ENCODE measurements around the gene PTPRB. TPM values are rescaled to one million over a fixed set of nuclear protein-coding genes. Genes with fewer than 3 reads are reported as not detected.
"Not testable (repeated sequence)": the region's sequence is repeated elsewhere in the genome, so short reads cannot be mapped to it uniquely, and the experiment has no call there.

The PTPRB gene
- total RNA-seq, 2 donors from 2014 or later, result 0.22 TPM; not detected in 1

DNA sequence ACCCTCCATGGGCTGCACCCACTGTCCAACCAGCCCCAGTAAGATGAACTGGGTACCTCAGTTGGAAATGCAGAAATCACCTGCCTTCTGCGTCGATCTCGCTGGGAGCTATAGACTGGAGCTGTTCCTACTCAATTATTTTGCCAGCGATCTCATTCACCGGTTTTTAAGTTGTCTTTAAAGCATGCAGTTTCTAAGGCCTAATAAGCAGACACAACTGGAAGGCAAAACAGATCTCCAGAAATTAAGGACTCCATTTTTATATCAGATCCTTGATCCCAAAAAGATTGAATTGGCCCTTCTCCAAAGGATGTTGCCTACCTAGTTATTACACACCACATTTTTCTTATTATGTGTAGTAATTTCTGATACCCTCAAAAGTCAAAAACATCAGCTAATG is 139.7 kb downstream of the PTPRB start:
- H3K36me3 ChIP-seq (ENCODE audit: control insufficient read depth, insufficient read depth, low read length), result no peaks in the 10 kb centered on the region
- no peaks in the 10 kb centered on the region for H3K4me1 Mint-ChIP-seq
- H3K27ac Mint-ChIP-seq, result no peak overlapping the region
- no peaks in the 10 kb centered on the region for H3K4me1 ChIP-seq (ENCODE audit: control insufficient read depth, insufficient read depth, low read length)
- H3K27me3 Mint-ChIP-seq (ENCODE audit: insufficient read depth), result no peaks in the 10 kb centered on the region
- peaks cover 3% of the 10 kb centered on the region for H3K36me3 Mint-ChIP-seq (ENCODE audit: low read depth)
- 84 to 85% methylated on average over 5 of the region's 5 CpGs for WGBS, 2 experiments (ENCODE audit: insufficient coverage in 1 of 2, insufficient read length in 1 of 2)
- peaks cover 50% of the 10 kb centered on the region for H3K9me3 Mint-ChIP-seq
- H3K27me3 ChIP-seq (ENCODE audit: control insufficient read depth, insufficient read depth, low read length, poor library complexity, severe bottlenecking), result no peaks in the 10 kb centered on the region
- H3K4me3 Mint-ChIP-seq, result no peak overlapping the region
- H3K9me3 ChIP-seq (ENCODE audit: control insufficient read depth, low read length), result peaks cover 6% of the 10 kb centered on the region
- no peak overlapping the region for H3K27ac ChIP-seq (ENCODE audit: low read depth, low read length)
- no peak overlapping the region for H3K9ac ChIP-seq (ENCODE audit: extremely low read depth, low read length, poor library complexity, severe bottlenecking)
- TF ChIP-seq, protein P1, sequence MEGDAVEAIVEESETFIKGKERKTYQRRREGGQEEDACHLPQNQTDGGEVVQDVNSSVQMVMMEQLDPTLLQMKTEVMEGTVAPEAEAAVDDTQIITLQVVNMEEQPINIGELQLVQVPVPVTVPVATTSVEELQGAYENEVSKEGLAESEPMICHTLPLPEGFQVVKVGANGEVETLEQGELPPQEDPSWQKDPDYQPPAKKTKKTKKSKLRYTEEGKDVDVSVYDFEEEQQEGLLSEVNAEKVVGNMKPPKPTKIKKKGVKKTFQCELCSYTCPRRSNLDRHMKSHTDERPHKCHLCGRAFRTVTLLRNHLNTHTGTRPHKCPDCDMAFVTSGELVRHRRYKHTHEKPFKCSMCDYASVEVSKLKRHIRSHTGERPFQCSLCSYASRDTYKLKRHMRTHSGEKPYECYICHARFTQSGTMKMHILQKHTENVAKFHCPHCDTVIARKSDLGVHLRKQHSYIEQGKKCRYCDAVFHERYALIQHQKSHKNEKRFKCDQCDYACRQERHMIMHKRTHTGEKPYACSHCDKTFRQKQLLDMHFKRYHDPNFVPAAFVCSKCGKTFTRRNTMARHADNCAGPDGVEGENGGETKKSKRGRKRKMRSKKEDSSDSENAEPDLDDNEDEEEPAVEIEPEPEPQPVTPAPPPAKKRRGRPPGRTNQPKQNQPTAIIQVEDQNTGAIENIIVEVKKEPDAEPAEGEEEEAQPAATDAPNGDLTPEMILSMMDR (conservative IDR thresholded peaks at IDR 0.05), result no peak
- H3K4me3 ChIP-seq (ENCODE audit: low read length), result no peak overlapping the region
- DNase-seq, result no peak

DNA sequence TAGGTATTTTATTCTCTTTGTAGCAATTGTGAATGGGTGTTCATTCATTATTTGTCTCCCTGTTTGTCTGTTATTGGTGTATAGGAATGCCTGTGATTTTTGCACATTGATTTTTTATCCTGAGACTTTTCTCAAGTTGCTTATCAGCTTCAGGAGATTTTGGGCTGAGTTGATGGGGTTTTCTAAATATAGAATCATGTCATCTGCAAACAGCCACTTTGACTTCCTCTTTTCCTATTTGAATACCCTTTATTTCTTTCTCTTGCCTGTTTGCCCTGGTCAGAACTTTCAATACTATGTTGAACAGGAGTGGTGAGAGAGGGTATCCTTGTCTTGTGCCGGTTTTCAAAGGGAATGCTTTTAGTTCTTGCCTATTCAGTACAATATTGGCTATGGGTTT is 144.3 kb downstream of the PTPRB start:
- H3K27me3 ChIP-seq (ENCODE audit: control insufficient read depth, insufficient read depth, low read length, poor library complexity, severe bottlenecking); H3K27me3 Mint-ChIP-seq (ENCODE audit: insufficient read depth); H3K27ac ChIP-seq (ENCODE audit: low read depth, low read length); H3K27ac Mint-ChIP-seq; H3K36me3 Mint-ChIP-seq (ENCODE audit: low read depth); H3K4me1 ChIP-seq (ENCODE audit: control insufficient read depth, insufficient read depth, low read length); H3K4me3 Mint-ChIP-seq; H3K9ac ChIP-seq (ENCODE audit: extremely low read depth, low read length, poor library complexity, severe bottlenecking); H3K4me1 Mint-ChIP-seq; H3K36me3 ChIP-seq (ENCODE audit: control insufficient read depth, insufficient read depth, low read length); H3K4me3 ChIP-seq (ENCODE audit: low read length); DNase-seq: not testable (repeated sequence)
- peaks cover 16% of the 10 kb centered on the region for H3K9me3 ChIP-seq (ENCODE audit: control insufficient read depth, low read length)
- no CpG with 5 or more reads among the region's 1 CpG for WGBS, 2 experiments (ENCODE audit: insufficient coverage in 1 of 2, insufficient read length in 1 of 2)
- H3K9me3 Mint-ChIP-seq, result peaks cover 54% of the 10 kb centered on the region

DNA sequence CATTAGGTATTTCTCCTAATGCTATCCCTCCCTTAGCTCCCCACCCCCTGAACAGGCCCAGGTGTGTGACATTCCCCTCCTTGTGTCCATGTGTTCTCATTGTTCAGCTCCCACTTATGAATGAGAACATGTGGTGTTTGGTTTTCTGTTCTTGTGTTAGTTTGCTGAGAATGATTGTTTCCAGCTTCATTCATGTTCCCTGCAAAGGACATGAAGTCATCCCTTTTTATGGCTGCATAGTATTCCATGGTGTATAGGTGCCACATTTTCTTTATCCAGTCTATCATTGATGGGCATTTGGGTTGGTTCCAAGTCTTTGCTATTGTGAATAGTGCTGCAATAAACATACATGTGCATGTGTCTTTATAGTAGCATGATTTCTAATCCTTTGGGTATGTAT is 146.3 kb downstream of the PTPRB start:
- DNase-seq; H3K27me3 Mint-ChIP-seq (ENCODE audit: insufficient read depth); H3K4me3 Mint-ChIP-seq; H3K36me3 Mint-ChIP-seq (ENCODE audit: low read depth); H3K36me3 ChIP-seq (ENCODE audit: control insufficient read depth, insufficient read depth, low read length); H3K27me3 ChIP-seq (ENCODE audit: control insufficient read depth, insufficient read depth, low read length, poor library complexity, severe bottlenecking); H3K4me1 Mint-ChIP-seq; H3K9ac ChIP-seq (ENCODE audit: extremely low read depth, low read length, poor library complexity, severe bottlenecking); H3K4me1 ChIP-seq (ENCODE audit: control insufficient read depth, insufficient read depth, low read length); H3K27ac ChIP-seq (ENCODE audit: low read depth, low read length); H3K4me3 ChIP-seq (ENCODE audit: low read length); H3K27ac Mint-ChIP-seq: not testable (repeated sequence)
- H3K9me3 Mint-ChIP-seq, result peaks cover 38% of the 10 kb centered on the region
- H3K9me3 ChIP-seq (ENCODE audit: control insufficient read depth, low read length), result peaks cover 11% of the 10 kb centered on the region

DNA sequence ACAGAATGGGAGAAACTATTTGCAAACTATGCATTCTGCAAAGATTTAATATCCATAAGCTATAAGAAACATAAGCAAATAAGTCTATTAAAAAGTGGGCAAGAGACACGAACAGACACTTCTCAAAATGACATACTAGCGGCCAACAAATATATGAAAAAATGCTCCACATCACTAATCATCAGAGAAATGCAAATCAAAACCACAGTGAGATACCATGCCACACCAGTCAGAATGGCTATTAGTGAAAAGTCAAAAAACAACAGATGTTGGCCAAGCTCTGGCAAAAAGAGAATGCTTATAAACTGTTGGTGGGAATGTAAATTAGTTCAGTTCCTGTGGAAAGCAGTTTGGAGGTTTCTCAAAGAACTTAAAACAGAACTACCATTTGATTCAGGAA is 149.8 kb downstream of the PTPRB start:
- no peaks in the 10 kb centered on the region for H3K4me1 Mint-ChIP-seq

More for the DNA sequence above, 149.8 kb downstream of the PTPRB start:
- peaks cover 11% of the 10 kb centered on the region for H3K9me3 ChIP-seq (ENCODE audit: control insufficient read depth, low read length)
- Mint-ChIP-seq H3K27me3 (ENCODE audit: insufficient read depth) (no peaks in the 10 kb centered on the region), H3K4me3 (no peak overlapping the region), H3K36me3 (ENCODE audit: low read depth) (no peaks in the 10 kb centered on the region), H3K27ac (no peak overlapping the region), H3K9me3 (peaks cover 29% of the 10 kb centered on the region)
- H3K9ac ChIP-seq (ENCODE audit: extremely low read depth, low read length, poor library complexity, severe bottlenecking), result no peak overlapping the region
- H3K27me3 ChIP-seq (ENCODE audit: control insufficient read depth, insufficient read depth, low read length, poor library complexity, severe bottlenecking), result no peaks in the 10 kb centered on the region
- no peak overlapping the region for H3K27ac ChIP-seq (ENCODE audit: low read depth, low read length)
- no peaks in the 10 kb centered on the region for H3K36me3 ChIP-seq (ENCODE audit: control insufficient read depth, insufficient read depth, low read length)
- 78% methylated on average over 2 of the region's 2 CpGs; no CpG with 5 or more reads in 1 of the 2 experiments for WGBS, 2 experiments (ENCODE audit: insufficient coverage in 1 of 2, insufficient read length in 1 of 2)
- no peaks in the 10 kb centered on the region for H3K4me1 ChIP-seq (ENCODE audit: control insufficient read depth, insufficient read depth, low read length)
- DNase-seq, result no peak
- no peak overlapping the region for H3K4me3 ChIP-seq (ENCODE audit: low read length)
- TF ChIP-seq, protein P1 (conservative IDR thresholded peaks at IDR 0.05), result no peak
